ENCODE measurements around the gene C1S.
A peak's percentile ranks its signal among the peaks of the same experiment; 100 is the strongest.
"Not testable (repeated sequence)": the region's sequence is repeated elsewhere in the genome, so short reads cannot be mapped to it uniquely, and the experiment has no call there.

The C1S gene

GRCh38 chr12:7060353-7060954, at the start of gene C1S:
Gene C1S (plus strand): TSS chr12:7060718. CDS start chr12:7061913, 1,195 bp downstream.
- DNase-seq (ENCODE audit: low read depth in 1 of 2, low spot score in 1 of 2) = no peak

GRCh38 chr12:7011398-7011797, 49.1 kb upstream of the C1S start:
- not testable (repeated sequence) for DNase-seq (ENCODE audit: low read depth in 1 of 2, low spot score in 1 of 2)

GRCh38 chr12:7012024-7012607, 48.4 kb upstream of the C1S start:
- DNase-seq (ENCODE audit: low read depth in 1 of 2, low spot score in 1 of 2) = no peak

DNA sequence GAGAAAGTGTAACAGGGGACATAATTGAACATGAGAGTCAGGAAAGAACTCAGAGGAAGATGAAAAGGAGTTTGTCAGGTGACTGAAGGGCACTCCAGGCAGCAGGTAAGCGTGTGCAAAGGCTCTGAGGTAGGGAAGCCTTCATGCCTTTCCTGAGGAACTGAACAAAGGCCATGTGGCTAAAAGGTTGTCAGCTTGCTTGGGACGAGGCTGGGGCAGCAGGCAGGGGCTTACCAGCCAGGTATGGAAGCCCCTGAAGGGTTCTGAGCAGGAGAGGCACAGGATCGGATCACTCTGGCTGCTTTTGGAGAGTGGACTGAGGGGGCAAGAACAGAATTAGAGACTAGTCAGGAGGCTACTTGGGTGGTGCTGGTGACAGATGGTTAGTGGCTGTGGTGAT, 47.4 kb upstream of the C1S start:
- no peak for DNase-seq (ENCODE audit: low read depth in 1 of 2, low spot score in 1 of 2)

DNA sequence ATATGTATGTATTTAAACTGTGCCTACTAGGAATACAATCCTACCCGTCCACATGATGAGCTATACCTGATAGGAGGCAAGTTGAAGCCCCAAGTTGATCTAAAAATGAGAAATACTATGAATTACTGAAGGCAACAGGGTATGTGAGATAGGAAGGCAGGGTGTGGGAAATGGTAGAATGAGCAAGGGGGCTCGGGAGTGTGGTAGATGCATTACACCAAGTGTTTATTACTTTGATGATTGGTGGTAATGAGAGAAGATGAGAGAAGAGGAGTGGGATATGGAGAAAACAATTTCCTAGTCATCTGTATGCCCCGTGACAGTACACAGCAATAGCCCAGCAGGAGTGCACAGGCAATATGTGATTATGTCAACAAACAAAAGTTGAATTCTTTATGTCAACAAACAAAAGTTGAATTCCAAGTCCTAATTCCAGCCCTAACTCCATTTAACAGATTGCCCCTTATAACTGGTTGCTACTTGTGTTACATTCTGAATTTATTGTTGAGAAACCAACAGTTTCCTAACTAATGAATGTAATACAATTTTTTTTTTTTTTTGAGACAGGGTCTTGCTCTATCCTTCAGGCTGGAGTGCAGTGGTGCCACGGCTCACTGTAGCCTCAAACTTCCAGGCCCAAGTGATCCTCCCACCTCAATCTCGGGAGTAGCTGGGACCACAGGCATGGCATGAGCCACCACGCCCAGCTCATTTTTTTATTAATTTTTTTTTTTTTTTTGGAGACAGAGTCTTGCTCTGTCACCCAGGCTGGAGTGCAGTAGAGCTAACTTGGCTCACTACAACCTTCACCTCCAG, 44.8 kb upstream of the C1S start:
- no peak for DNase-seq (ENCODE audit: low read depth in 1 of 2, low spot score in 1 of 2)

DNA sequence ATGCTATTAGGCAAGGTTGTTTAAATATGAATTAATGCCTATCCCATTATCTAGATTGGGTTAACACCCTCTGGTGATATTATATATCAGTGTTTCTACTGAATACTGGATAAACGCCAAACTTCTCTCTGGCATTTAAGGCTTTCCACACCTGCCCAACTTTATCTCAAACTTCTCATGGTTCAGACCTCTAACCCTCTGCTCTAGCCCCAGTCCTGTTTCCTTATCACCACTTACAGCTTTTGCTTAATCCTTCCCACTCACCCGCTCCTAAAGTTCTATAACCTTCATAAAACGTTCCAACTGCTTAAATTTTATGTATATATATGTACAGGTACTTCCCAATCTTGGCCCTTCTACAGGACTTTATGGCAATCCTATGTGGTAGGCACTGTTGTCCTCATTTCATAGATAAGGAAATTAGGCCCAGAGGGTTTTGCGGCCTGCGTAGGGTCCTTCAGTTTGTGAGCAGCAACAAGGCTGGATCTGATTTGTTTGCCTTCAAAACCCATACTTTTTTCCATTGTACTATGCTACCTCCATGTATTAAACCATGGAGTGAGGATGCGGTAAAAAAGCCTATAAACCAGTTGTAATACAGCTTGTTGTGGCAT, 43.5 kb upstream of the C1S start:
- DNase-seq (ENCODE audit: low read depth in 1 of 2, low spot score in 1 of 2) = no peak

GRCh38 chr12:7017870-7018349, 42.6 kb upstream of the C1S start:
- DNase-seq (ENCODE audit: low read depth in 1 of 2, low spot score in 1 of 2) = no peak

- DNase-seq (ENCODE audit: low read depth in 1 of 2, low spot score in 1 of 2) = peak; percentile 92 to 95
Observed at GRCh38 chr12:7018350-7019042, 42.0 kb upstream of the C1S start, which contains the start of gene LPCAT3. Gene LPCAT3 (minus strand): TSS chr12:7018476. CDS start chr12:7018424, 52 bp downstream.

DNA sequence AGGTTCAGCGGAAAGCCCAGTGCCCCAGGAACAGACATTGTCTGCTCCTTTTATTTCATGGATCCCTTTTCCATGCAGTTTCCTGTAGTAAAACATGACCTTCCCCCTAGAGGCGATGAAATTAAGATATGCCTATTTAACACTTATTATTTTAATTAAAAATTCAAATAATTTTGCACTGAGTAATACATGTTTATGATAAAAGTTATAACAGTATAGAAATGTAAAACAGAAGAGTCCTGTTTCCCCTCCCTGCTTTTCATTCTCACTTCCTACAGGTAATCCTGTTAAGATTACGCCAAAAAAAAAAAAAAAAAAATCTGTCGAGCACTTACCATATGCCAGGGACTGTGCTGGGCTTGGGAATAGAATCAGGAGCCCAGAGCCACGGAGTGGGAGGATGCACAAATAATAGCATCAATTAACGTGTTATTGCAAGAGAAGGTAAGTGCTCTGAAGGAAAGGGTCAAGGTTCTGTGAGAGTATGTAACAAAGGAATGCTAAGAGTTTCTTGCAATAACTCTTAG, 41.4 kb upstream of the C1S start:
- DNase-seq (ENCODE audit: low read depth in 1 of 2, low spot score in 1 of 2) = no peak

- no peak for DNase-seq (ENCODE audit: low read depth in 1 of 2, low spot score in 1 of 2)
Observed at GRCh38 chr12:7021956-7022355, 38.6 kb upstream of the C1S start.

DNA sequence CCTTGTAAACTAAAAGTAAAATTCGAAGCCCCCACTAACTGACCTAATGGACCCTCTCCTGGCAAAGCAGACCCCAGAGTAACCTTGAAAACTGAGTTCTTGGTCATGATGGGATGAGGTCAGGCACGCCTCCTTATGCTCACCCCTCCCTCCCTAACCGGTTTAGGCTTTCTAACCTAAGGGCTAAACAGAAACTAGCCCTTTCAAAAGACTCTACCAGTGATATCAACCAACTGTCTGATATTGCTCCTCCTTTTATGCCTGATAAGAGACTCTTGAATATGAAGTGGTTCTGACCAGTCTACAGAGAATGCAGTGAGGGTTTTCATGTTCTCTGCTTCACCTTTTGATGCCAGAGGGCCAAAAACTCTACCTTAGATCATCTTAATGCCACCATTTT, 37.4 kb upstream of the C1S start:
- no peak for DNase-seq (ENCODE audit: low read depth in 1 of 2, low spot score in 1 of 2)

GRCh38 chr12:7026854-7027253, 33.7 kb upstream of the C1S start:
- no peak for DNase-seq (ENCODE audit: low read depth in 1 of 2, low spot score in 1 of 2)

- DNase-seq (ENCODE audit: low read depth in 1 of 2, low spot score in 1 of 2) = no peak
Observed at GRCh38 chr12:7031306-7031705, 29.2 kb upstream of the C1S start.

- DNase-seq (ENCODE audit: low read depth in 1 of 2, low spot score in 1 of 2) = no peak
Observed at GRCh38 chr12:7032990-7033389, 27.5 kb upstream of the C1S start.

- no peak for DNase-seq (ENCODE audit: low read depth in 1 of 2, low spot score in 1 of 2)
Observed at GRCh38 chr12:7034464-7034863, 26.1 kb upstream of the C1S start.

DNA sequence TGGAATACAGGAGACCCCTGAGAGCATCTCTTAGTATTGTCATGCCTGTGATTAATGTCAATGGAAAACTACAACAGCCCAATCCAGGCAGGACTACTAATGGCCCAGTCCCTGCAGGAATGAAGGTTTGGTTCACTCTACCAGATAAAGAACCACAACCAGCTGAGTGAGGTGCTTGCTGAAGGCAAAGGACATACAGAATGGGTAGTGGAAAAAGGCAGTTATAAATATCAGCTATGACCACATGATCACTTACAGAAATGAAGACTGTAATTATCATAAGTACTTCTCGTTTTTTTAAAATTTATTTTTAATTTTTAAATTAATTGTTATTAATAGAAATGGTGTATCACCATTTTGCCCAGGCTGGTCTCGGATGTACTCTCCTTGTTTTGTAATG, 25.1 kb upstream of the C1S start:
- no peak for DNase-seq (ENCODE audit: low read depth in 1 of 2, low spot score in 1 of 2)

DNA sequence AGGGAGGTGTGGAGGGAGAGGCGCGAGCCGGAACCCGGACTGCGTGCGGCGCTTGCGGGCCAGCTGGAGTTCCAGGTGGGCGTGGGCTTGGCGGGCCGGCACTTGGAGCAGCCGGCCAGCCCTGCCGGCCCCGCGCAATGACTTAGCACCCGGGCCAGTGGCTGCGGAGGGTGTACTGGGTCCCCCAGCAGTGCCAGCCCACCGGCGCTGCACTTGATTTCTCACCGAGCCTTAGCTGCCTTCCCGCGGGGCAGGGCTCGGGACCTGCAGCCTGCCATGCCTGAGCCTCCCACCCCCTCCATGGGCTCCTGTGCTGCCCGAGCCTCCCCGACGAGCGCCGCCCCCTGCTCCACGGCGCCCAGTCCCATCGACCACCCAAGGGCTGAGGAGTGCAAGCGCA, 23.1 kb upstream of the C1S start:
- DNase-seq (ENCODE audit: low read depth in 1 of 2, low spot score in 1 of 2) = not testable (repeated sequence)

DNA sequence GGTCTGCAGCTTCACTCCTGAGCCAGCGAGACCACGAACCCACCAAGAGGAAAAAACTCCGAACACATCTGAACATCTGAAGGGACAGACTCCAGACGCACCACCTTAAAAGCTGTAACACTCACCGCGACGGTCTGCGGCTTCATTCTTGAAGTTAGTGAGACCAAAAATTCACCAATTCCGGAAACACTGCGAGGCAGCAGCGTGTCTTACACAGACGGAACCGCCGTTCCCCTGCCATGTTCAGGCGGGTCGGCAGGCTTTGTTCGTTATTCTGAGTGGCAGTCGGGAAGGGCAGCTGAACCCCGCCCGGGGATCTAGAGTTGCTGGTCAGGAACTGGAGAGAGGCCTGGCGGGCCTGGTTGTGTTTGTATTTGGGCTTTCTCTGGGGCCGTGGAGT, 21.9 kb upstream of the C1S start:
- DNase-seq (ENCODE audit: low read depth in 1 of 2, low spot score in 1 of 2) = no peak

DNA sequence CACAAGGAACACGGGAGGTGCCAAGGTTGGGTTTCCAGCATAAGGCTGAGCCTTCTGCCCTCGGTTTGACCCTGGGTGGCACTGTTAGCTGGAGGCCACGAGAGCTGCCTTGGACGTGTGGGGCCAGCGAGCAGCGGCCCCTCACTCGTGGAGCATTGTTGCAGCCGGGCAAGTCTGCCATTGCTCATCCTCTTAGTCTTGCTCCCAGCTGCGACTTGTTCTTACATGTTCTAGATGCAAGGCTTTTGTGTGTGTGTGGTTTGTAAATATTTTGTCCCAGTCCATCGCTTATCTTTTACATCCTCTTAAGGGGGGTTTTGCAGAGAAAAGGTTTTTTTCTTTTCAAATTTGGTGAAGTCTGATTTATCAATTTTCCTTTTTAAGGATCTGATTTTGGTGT, 21.1 kb upstream of the C1S start:
- DNase-seq (ENCODE audit: low read depth in 1 of 2, low spot score in 1 of 2) = no peak

DNA sequence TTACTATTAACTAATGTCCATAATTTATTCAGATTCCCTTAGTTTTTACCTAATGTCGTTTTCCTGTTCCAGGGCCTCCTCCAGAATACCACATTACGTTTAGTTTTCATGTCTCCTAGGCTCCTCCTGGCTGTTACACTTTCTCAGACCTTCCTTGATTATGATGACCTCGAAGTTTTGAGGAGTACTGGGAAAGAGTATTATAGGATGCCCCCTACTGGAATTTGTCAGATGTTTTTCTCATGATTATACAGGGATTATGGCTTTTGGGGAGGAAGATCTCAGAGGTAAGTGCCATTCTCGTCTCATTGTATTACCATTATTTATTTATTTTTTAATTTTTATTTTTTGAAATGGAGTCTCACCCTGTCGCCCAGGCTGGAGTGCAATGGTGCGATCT, 17.7 kb upstream of the C1S start:
- no peak for DNase-seq (ENCODE audit: low read depth in 1 of 2, low spot score in 1 of 2)

GRCh38 chr12:7045913-7046312, 14.6 kb upstream of the C1S start:
- DNase-seq (ENCODE audit: low read depth in 1 of 2, low spot score in 1 of 2) = no peak
